ENCODE measurements around the gene CALML6.
"Not testable (repeated sequence)": the region's sequence is repeated elsewhere in the genome, so short reads cannot be mapped to it uniquely, and the experiment has no call there.

The CALML6 gene

GRCh38 chr1:1914971-1915692 lies at the start of gene CALML6:
Gene CALML6, plus strand, starts transcription at chr1:1915260. Its CDS starts 21 bp downstream, at chr1:1915281.
- DNase-seq = no peak

GRCh38 chr1:1867164-1867563 lies 47.9 kb upstream of the CALML6 start:
- DNase-seq = no peak

GRCh38 chr1:1869469-1869868 lies 45.6 kb upstream of the CALML6 start:
- no peak for DNase-seq

GRCh38 chr1:1872329-1872994 lies 42.6 kb upstream of the CALML6 start:
- no peak for DNase-seq

- no peak for DNase-seq
These were observed 41.9 kb upstream of the CALML6 start for GRCh38 chr1:1873186-1873585.

- no peak for DNase-seq
These were observed 40.2 kb upstream of the CALML6 start for GRCh38 chr1:1874901-1875300.

- DNase-seq = no peak
These were observed 39.1 kb upstream of the CALML6 start for GRCh38 chr1:1875932-1876331.

- no peak for DNase-seq
These were observed 38.6 kb upstream of the CALML6 start for GRCh38 chr1:1876335-1876930.

GRCh38 chr1:1877865-1878436 lies 37.1 kb upstream of the CALML6 start:
- no peak for DNase-seq

GRCh38 chr1:1879942-1880341 lies 35.1 kb upstream of the CALML6 start:
- DNase-seq = no peak

- DNase-seq = no peak
These were observed 34.3 kb upstream of the CALML6 start for GRCh38 chr1:1880617-1881312.

GRCh38 chr1:1881727-1882126 lies 33.3 kb upstream of the CALML6 start:
- DNase-seq = peak; percentile 34

GRCh38 chr1:1883092-1883873 lies 31.8 kb upstream of the CALML6 start:
- no peak for DNase-seq

- not testable (repeated sequence) for DNase-seq
These were observed 31.2 kb upstream of the CALML6 start for GRCh38 chr1:1883890-1884289.

- DNase-seq = no peak
These were observed 25.8 kb upstream of the CALML6 start for GRCh38 chr1:1889090-1889750.

- DNase-seq = no peak
These were observed 25.1 kb upstream of the CALML6 start for GRCh38 chr1:1889847-1890505.

GRCh38 chr1:1890506-1891348 lies 24.3 kb upstream of the CALML6 start, which contains the start of gene GNB1:
Gene GNB1, minus strand, starts transcription at chr1:1891087. Its CDS starts 65,634 bp downstream, at chr1:1825453.
- DNase-seq = peak; percentile 90

GRCh38 chr1:1891349-1892078 lies 23.5 kb upstream of the CALML6 start:
- peak; percentile 60 for DNase-seq

GRCh38 chr1:1892079-1892762 lies 22.8 kb upstream of the CALML6 start:
- no peak for DNase-seq
